IPS-18c (cell line): ENCODE measurements around the gene AJAP1.

Source experiments
- H3K4me3 ChIP-seq: 2 replicates; pipeline ENCODE4 v1.7.0; 2013; ENCODE audit warnings: low read depth, mild to moderate bottlenecking, low read length, moderate library complexity; ENCODE audit not compliant: insufficient read depth
- H3K9me3 ChIP-seq: one replicate; pipeline ENCODE4 v1.6.1; 2013; ENCODE audit warnings: mild to moderate bottlenecking, low read length, moderate library complexity; ENCODE audit not compliant: control insufficient read depth, insufficient read depth

Gene AJAP1

DNA sequence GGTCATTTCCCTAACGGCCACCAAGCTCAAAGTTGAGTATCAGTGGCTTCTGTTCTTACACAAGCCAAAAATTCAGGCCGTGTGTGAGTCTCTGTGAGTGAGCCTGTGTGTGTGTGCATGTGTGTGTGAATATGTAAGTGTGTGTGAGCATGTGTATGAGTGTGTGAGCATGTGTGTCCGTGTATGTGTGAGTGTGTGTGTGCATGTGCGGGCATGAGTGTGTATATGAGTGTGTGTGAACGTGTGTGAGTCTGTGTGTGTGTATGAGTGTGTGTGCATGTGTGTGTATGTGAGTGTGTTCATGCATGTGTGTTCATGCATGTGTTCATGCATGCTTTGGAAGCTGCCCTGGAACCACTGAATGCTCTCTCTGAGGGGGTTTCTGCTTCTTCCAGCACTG, 105.7 kb downstream of the AJAP1 start:
- peaks cover 5% of the 10 kb centered on the region for H3K9me3 ChIP-seq
- H3K4me3 ChIP-seq: no peak overlapping the region

DNA sequence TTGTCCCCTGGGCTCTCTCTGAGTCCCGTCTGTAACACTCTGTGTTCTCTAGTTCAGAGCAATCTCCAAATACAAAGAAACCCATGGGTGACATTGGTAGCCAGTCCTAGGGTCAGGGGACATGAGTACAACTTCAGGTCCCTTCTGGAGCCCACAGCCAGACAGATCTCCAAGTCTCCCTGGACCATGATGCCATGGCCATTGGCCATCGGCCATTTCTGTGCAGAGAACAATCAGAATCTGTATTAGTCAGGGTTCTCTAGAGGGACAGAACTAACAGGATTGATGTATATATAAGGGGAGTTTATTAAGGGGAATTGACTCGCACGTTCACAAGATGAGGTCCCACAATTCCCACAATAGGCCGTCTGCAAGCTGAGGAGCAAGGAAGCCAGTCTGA, 106.9 kb downstream of the AJAP1 start:
- H3K4me3 ChIP-seq: no peak overlapping the region
- peaks cover 5% of the 10 kb centered on the region for H3K9me3 ChIP-seq

DNA sequence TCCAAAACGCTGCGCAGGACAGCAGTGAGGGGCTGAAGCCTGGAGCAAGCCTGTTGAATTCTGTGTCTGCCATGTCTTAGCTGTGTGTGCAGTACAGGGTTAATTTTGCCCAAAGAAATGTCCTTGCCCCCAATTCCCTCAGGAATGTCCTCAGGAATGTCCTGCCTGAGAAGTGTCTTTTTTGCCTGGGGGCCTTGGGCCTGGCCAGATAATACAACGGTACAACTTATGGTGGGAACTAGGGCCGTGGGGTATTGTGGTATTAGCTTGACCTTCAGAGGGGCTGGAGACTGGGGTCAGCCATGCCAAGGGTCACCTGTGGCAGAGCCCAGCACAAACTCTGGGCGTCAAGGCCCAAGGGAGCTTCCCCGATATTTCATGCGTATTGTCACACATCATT, 107.7 kb downstream of the AJAP1 start:
- no peak overlapping the region for H3K4me3 ChIP-seq
- peaks cover 5% of the 10 kb centered on the region for H3K9me3 ChIP-seq

DNA sequence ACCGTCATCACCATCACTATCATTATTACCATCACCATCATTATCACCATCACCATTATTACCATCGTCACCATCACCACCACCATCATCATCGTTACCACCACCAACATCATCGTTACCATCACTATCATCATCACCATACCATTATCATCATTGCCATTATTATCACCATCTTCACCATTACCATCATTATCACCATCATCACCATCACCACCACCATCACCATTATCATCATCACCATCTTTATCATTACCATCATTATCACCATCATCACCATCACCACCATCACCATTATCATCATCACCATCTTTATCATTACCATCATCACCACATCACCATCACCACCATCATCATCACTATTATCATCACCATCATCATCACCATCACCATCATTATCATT, 112.9 kb downstream of the AJAP1 start:
- no peaks in the 10 kb centered on the region for H3K9me3 ChIP-seq
- H3K4me3 ChIP-seq: no peak overlapping the region

DNA sequence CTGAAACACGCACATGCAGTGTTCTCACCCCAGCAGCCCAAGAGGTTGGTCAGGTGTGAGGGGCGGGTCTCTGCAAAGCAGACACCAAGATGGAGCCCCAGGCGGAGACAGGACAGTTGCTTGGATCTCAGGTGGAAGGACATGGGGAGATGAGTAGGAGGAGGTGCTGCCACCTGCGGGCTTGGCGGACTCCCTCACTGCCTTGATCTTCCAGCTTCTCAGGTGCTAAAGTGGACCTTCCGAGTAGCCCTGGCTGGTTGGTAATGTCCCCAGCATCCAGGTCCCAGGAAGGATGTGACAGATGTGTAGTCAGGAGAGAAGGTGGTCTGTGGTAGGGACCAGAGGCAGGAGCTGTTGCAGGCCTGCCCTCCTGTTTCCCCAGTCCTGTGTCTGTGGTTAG, 114.1 kb downstream of the AJAP1 start:
- Histone ChIP-seq H3K9me3 (no peaks in the 10 kb centered on the region), H3K4me3 (no peak overlapping the region)

DNA sequence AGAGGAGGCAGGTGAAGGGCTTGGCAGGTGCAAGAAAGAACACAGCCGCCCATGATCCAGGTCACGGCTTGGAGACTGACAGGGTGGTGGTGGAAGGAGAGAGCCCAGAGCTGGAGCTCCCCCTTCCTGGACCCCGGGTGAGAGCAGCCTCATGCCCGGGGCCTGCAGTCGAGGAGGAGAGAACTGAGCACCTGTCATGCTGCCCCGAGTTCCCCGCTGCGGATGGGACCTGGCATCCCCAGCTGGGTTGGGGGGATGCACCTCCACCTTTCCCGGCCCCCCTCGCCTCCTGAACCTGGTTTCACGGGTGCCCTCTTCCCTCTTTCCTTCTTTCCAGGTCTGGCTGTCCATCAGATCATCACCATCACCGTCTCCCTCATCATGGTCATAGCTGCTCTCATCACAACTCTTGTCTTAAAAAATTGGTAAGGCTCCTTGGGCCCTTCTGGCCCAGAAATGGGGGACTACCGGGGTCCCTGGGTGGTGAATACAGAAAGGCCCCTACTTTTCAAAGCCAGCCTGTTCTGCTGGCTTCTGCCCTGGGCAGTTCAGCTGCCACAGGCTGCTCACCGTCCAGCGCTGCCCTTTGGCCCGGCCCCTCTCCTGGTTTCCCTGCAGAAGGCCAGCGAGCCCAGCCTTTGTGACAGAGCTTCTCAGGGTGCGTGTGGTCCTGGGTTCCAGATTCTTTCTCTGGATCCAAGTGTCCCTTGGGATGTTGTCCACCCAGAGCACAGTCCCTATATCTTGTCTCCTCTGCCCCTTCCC, 115.3 kb downstream of the AJAP1 start:
- Histone ChIP-seq H3K4me3 (no peak overlapping the region), H3K9me3 (no peaks in the 10 kb centered on the region)

DNA sequence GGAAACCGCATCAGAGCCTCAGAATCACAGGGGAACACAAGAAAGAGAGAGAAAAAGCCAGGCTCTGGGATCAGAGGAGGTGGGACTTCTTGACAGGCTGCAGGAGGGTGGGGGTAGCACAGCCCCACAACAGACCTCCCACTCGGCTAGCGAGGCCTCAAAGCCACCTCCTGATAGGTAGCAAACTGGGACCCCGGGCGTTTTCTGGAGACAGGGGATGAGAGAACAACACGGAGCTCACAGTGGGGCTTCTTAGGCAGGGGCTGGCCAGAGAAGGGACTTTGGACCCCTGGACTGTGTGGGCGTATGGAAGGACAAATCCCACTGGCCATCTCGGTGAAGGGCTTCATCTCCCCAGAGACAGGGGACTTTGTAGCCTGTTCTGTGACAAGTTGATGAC, 116.3 kb downstream of the AJAP1 start:
- H3K4me3 ChIP-seq: no peak overlapping the region
- no peaks in the 10 kb centered on the region for H3K9me3 ChIP-seq

DNA sequence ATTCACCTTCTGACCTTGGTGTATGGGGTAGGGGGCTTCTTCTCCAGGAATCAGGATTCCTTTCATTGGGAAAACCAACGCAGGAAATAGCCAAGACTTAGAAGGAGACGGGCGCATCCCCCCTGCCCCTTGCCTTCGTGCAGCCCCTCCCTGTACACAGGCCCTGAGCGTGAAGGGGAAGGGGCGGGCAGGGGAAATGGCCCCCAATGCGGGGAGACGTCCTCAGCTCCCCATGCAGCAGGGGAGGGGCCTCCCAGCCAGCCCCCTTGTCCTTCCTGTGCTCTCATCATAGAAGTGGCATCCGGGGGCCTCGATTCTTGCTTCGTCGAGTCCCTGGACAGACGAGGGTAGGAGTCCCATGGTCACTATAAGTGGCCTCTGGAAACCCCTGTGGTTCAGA, 116.9 kb downstream of the AJAP1 start:
- no peaks in the 10 kb centered on the region for H3K9me3 ChIP-seq
- H3K4me3 ChIP-seq: no peak overlapping the region

DNA sequence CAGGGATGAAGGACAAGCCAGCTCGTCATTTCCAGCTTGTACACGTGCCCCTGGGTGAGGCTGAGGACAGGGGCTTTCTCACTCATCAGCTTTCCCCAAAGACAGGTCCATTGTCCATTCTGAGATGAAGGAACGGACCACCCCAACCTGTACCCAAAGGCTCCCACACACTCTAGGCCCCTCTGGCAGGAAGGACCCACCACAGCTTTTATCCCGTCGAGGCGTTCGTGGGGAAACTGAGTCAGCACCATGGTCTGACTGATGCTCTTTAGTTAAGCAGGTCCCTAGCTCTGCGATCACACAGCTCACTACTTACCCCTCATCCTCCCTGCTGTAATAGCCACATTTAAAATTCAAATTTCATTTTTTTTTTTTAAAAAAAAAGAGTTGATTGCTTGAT, 117.3 kb downstream of the AJAP1 start:
- no peak overlapping the region for H3K4me3 ChIP-seq
- no peaks in the 10 kb centered on the region for H3K9me3 ChIP-seq

DNA sequence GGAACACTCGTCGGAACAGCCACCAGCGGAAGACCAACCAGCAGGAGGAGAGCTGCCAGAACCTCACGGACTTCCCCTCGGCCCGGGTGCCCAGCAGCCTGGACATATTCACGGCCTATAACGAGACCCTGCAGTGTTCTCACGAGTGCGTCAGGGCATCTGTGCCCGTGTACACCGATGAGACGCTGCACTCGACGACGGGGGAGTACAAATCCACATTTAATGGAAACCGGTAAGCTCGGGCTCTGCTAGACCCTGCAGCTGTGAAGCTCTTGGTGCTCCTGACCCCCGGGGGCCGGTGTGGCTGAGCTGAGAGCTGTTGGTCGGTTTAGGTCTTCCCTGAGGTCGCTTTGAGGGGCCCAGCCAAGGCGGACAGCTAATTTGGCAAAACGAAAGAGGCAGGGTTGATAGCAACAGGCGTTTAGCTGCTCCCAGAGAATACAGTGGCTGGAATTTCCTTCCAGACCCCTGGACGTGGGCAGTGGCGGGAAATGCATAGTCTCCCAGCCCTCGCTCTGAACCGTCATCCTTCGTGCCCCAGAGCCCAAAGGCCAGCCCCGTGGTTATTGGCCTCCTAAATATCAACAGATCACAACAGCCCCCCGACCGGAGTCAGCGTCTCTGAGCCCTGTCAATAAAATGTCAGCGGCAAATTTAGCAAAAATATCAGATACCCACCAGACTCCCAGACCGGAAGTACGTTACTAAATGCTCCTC, 118.0 kb downstream of the AJAP1 start:
- Histone ChIP-seq H3K9me3 (no peaks in the 10 kb centered on the region), H3K4me3 (no peak overlapping the region)

DNA sequence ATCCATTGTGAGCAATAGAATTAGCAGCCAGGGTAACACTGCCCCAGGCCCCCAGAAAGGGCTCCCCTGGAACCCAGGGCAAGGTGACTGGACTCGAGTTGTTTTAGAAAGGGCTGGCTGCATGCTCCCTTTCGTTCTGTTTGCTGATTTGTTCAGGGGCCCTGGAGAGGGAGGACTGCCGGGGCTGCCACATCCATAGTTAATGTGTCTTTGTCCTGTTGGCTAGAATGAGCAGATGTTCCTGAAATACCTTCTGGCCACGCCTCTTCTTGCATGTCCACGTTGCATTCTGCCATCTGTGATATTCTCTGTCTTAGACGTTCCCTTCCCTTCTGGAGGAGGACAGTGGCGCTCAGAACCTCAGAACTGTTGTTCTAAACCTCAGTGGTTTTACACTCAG, 118.8 kb downstream of the AJAP1 start:
- no peak overlapping the region for H3K4me3 ChIP-seq
- H3K9me3 ChIP-seq: no peaks in the 10 kb centered on the region

DNA sequence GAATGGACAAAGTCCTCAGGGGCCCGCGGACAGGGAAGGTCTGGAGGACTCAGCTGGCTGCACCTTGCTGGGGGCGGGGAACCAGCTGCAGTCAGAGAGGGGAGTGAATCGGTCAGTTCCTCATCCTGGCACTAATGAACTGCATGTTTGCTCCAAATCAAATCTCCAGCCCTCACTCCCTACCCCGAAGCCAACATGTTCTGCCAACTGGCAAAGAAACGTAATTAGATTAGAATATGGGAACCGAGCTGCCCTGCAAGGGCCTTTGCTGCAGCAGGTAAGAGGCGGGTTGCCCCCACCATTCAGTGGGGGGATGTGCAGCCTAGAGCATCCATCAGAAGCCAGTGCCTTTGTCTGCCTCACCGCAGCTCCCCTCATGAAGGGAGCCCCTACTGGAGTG, 121.1 kb downstream of the AJAP1 start:
- Histone ChIP-seq H3K4me3 (no peak overlapping the region), H3K9me3 (no peaks in the 10 kb centered on the region)

DNA sequence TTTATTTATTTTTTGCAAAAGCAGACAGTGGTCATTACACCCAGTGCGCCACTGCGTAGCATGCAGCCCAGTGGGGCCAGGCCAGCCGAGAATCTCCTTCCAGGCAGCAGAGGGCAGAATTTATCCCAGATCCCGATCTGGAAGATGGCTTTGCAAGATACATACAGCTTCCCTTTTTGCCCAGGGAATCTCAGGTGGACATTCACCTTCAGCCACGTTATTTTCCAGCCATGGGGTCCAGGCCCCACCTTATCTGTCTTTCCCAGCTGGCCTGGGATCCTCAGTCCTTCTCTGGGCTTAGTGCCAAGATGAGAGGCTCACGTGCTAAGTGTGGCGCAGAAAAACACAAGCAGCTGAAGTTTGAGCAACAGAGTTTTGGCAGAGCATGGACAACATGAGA, 123.6 kb downstream of the AJAP1 start:
- H3K4me3 ChIP-seq: no peak overlapping the region
- no peaks in the 10 kb centered on the region for H3K9me3 ChIP-seq

DNA sequence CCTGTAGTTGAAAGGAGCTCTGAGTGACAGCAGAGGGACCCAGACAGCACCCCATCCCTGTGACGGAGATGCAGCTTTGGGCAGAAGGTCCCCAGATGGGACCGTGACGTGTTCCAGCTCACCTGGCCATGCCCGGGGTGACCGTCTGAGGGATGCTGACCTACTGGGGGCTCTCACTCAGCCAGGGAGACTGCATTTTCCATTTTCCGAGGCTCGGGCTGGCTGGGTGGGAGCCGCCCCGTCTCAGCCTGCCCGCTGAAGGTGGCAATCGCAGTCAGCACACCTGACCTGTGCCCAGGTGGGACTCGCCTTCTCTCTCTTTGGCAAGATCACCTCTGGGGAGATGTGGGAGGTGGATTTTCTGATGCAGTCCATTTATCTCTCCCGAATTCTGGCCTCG, 127.2 kb downstream of the AJAP1 start:
- Histone ChIP-seq H3K9me3 (no peaks in the 10 kb centered on the region), H3K4me3 (no peak overlapping the region)

DNA sequence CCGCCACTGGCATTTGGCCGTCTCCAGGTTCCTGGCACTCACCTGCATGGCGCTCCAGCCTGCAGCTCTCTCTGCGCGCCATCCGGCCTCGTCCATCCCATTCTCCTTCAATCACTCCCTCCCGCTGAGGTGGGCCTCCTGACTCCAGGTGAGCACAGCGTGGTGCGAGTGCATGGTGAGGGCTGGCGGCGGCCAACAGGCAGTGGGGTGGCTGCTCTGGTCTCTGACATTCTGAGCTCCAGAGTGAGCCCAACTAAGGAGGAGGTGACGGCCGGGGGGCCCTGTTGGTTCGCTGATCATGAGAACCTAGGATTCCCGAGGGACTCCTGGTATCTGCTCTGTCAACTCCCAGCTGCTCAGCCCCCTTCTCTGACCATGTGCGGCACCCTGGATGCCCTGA, 130.4 kb downstream of the AJAP1 start:
- Histone ChIP-seq H3K9me3 (peaks cover 2% of the 10 kb centered on the region), H3K4me3 (no peak overlapping the region)

DNA sequence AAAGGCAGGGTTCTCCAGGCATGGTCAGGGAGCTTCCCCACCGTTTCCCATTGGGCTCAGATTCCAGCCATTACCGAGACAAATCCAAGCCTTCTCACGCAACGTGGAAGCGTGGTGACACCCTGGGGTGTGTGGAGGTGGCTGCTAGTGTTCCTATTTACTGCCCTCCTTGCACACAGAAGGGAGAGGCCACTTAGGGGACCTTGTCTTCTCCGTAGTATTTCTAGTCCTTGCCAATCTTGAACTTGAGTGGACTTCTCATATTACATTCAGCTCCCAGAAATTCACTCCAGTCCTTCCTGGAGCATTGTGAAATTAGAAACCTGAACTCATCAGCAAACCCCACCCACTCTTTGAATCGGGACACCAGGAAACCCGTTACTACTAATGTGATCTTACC, 131.6 kb downstream of the AJAP1 start:
- Histone ChIP-seq H3K9me3 (peaks cover 2% of the 10 kb centered on the region), H3K4me3 (no peak overlapping the region)

DNA sequence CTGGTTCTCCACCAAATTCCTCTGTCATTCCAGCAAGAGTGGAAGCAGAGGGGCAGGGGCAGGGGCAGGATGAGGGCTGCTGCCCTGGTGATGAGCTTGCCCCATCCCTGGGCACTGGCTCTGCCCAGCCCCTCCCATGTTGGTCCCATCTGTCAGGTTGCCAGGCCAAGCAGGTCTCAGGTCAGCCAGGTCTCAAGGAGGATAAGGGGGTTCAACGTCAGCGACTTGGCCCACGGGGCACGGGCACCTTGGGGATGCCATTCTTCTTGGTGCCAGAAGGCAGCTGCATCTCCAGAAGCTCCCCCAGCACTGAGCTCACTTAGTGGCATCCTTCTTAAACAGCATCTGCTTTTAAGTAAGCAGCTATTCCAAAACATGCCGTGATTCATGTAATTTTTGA, 133.1 kb downstream of the AJAP1 start:
- no peak overlapping the region for H3K4me3 ChIP-seq
- peaks cover 2% of the 10 kb centered on the region for H3K9me3 ChIP-seq

DNA sequence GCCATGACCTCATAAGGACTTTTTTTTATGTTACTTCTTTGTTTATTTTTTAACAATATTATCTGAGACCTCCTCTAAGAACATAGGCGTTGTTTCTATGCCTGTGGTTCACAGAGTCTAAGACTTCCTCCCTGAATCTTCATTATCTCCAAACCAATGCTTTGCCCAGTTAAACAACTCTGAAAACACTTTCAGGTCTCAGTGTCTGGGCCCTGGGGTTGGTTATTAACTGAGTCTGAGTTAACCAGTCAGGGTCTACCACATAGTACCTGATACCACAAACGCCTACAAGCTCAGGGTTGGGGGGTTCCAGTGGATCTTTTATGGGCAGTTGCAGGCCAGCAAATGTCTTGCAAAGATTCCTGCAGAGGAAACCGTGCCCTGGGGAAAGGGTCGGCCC, 138.2 kb downstream of the AJAP1 start:
- Histone ChIP-seq H3K4me3 (no peak overlapping the region), H3K9me3 (peaks cover 2% of the 10 kb centered on the region)
